Measurements from ENCODE around the gene RSPO1. TPM values are rescaled to one million over a fixed set of nuclear protein-coding genes. Genes with fewer than 3 reads are reported as not detected.

The RSPO1 gene
- total RNA-seq, 3 donors from 2014 or later: not detected

- ATAC-seq (no peak), DNase-seq (no peak)
- Mint-ChIP-seq H3K27me3 (ENCODE audit: low read depth) (peaks cover 47% of the 10 kb centered on the region), H3K4me1 (ENCODE audit: low read depth) (no peaks in the 10 kb centered on the region), H3K9me3 (no peaks in the 10 kb centered on the region), H3K4me3 (no peak overlapping the region), H3K36me3 (ENCODE audit: insufficient read depth) (no peaks in the 10 kb centered on the region)
These were observed 18.4 kb downstream of the RSPO1 start for GRCh38 chr1:37616330-37616729.

GRCh38 chr1:37614105-37614504, 20.6 kb downstream of the RSPO1 start:
- peaks cover 41% of the 10 kb centered on the region for H3K27me3 Mint-ChIP-seq (ENCODE audit: low read depth)
- no peak overlapping the region for H3K4me3 Mint-ChIP-seq
- H3K4me1 Mint-ChIP-seq (ENCODE audit: low read depth): no peaks in the 10 kb centered on the region

GRCh38 chr1:37612186-37612585, 22.5 kb downstream of the RSPO1 start:
- peaks cover 27% of the 10 kb centered on the region for H3K27me3 Mint-ChIP-seq (ENCODE audit: low read depth)
- H3K36me3 Mint-ChIP-seq (ENCODE audit: insufficient read depth): no peaks in the 10 kb centered on the region
- DNase-seq (no peak), ATAC-seq (no peak)
- H3K4me3 Mint-ChIP-seq: no peak overlapping the region
- no peaks in the 10 kb centered on the region for H3K4me1 Mint-ChIP-seq (ENCODE audit: low read depth)
- H3K9me3 Mint-ChIP-seq: no peaks in the 10 kb centered on the region

More at GRCh38 chr1:37614105-37614504, 20.6 kb downstream of the RSPO1 start:
- no peaks in the 10 kb centered on the region for H3K36me3 Mint-ChIP-seq (ENCODE audit: insufficient read depth)
- DNase-seq (no peak), ATAC-seq (no peak)
- no peaks in the 10 kb centered on the region for H3K9me3 Mint-ChIP-seq

- Mint-ChIP-seq H3K9me3 (no peaks in the 10 kb centered on the region), H3K36me3 (ENCODE audit: insufficient read depth) (no peaks in the 10 kb centered on the region), H3K4me3 (no peak overlapping the region), H3K27me3 (ENCODE audit: low read depth) (peaks cover 7% of the 10 kb centered on the region), H3K4me1 (ENCODE audit: low read depth) (no peaks in the 10 kb centered on the region)
- DNase-seq (no peak), ATAC-seq (no peak)
These were observed 24.7 kb downstream of the RSPO1 start for GRCh38 chr1:37609994-37610393.

- DNase-seq (no peak), ATAC-seq (no peak)
- Mint-ChIP-seq H3K4me1 (ENCODE audit: low read depth) (no peaks in the 10 kb centered on the region), H3K4me3 (no peak overlapping the region), H3K27me3 (ENCODE audit: low read depth) (peaks cover 5% of the 10 kb centered on the region), H3K9me3 (no peaks in the 10 kb centered on the region), H3K36me3 (ENCODE audit: insufficient read depth) (no peaks in the 10 kb centered on the region)
These were observed 25.7 kb downstream of the RSPO1 start for GRCh38 chr1:37609002-37609401.

GRCh38 chr1:37606481-37607263, 28.0 kb downstream of the RSPO1 start:
- Mint-ChIP-seq H3K9me3 (no peaks in the 10 kb centered on the region), H3K4me3 (no peak overlapping the region), H3K36me3 (ENCODE audit: insufficient read depth) (no peaks in the 10 kb centered on the region), H3K4me1 (ENCODE audit: low read depth) (peaks cover 2% of the 10 kb centered on the region), H3K27me3 (ENCODE audit: low read depth) (peaks cover 3% of the 10 kb centered on the region)
- ATAC-seq: no peak
- DNase-seq: no peak

GRCh38 chr1:37605806-37606474, 28.8 kb downstream of the RSPO1 start:
- no peak overlapping the region for H3K4me3 Mint-ChIP-seq
- H3K36me3 Mint-ChIP-seq (ENCODE audit: insufficient read depth): no peaks in the 10 kb centered on the region
- ATAC-seq (no peak), DNase-seq (no peak)
- H3K27me3 Mint-ChIP-seq (ENCODE audit: low read depth): peaks cover 3% of the 10 kb centered on the region
- H3K4me1 Mint-ChIP-seq (ENCODE audit: low read depth): peaks cover 2% of the 10 kb centered on the region
- no peaks in the 10 kb centered on the region for H3K9me3 Mint-ChIP-seq

- DNase-seq: no peak
- Mint-ChIP-seq H3K27me3 (ENCODE audit: low read depth) (peaks cover 3% of the 10 kb centered on the region), H3K36me3 (ENCODE audit: insufficient read depth) (no peaks in the 10 kb centered on the region), H3K4me3 (no peak overlapping the region), H3K9me3 (no peaks in the 10 kb centered on the region), H3K4me1 (ENCODE audit: low read depth) (peaks cover 2% of the 10 kb centered on the region)
- ATAC-seq: no peak
These were observed 29.5 kb downstream of the RSPO1 start for GRCh38 chr1:37605061-37605650.

- peak; percentile 22 for DNase-seq
- H3K27me3 Mint-ChIP-seq (ENCODE audit: low read depth): peaks cover 3% of the 10 kb centered on the region
- H3K9me3 Mint-ChIP-seq: no peaks in the 10 kb centered on the region
- peaks cover 2% of the 10 kb centered on the region for H3K4me1 Mint-ChIP-seq (ENCODE audit: low read depth)
- no peak overlapping the region for H3K4me3 Mint-ChIP-seq
- ATAC-seq: peak; percentile 69 to 84
- H3K36me3 Mint-ChIP-seq (ENCODE audit: insufficient read depth): no peaks in the 10 kb centered on the region
These were observed 31.7 kb downstream of the RSPO1 start for GRCh38 chr1:37602750-37603694.

- no peak for ATAC-seq
- H3K4me1 Mint-ChIP-seq (ENCODE audit: low read depth): peaks cover 2% of the 10 kb centered on the region
- no peaks in the 10 kb centered on the region for H3K9me3 Mint-ChIP-seq
- no peak for DNase-seq
- H3K27me3 Mint-ChIP-seq (ENCODE audit: low read depth): peaks cover 3% of the 10 kb centered on the region
- no peak overlapping the region for H3K4me3 Mint-ChIP-seq
- H3K36me3 Mint-ChIP-seq (ENCODE audit: insufficient read depth): no peaks in the 10 kb centered on the region
These were observed 33.3 kb downstream of the RSPO1 start for GRCh38 chr1:37601441-37601840.

GRCh38 chr1:37599940-37600339, 34.8 kb downstream of the RSPO1 start:
- ATAC-seq (no peak), DNase-seq (no peak)
- Mint-ChIP-seq H3K4me1 (ENCODE audit: low read depth) (peaks cover 11% of the 10 kb centered on the region), H3K4me3 (no peak overlapping the region), H3K9me3 (no peaks in the 10 kb centered on the region), H3K27me3 (ENCODE audit: low read depth) (peaks cover 3% of the 10 kb centered on the region), H3K36me3 (ENCODE audit: insufficient read depth) (no peaks in the 10 kb centered on the region)

GRCh38 chr1:37596182-37596667, 38.5 kb downstream of the RSPO1 start:
- DNase-seq: no peak
- H3K9me3 Mint-ChIP-seq: no peaks in the 10 kb centered on the region
- peak overlapping the region; percentile 100 for H3K4me3 Mint-ChIP-seq
- peaks cover 26% of the 10 kb centered on the region for H3K4me1 Mint-ChIP-seq (ENCODE audit: low read depth)
- ATAC-seq: peak in 1 of 2 donors; percentile 0
- peaks cover 13% of the 10 kb centered on the region for H3K36me3 Mint-ChIP-seq (ENCODE audit: insufficient read depth)
- H3K27me3 Mint-ChIP-seq (ENCODE audit: low read depth): no peaks in the 10 kb centered on the region

GRCh38 chr1:37595440-37596181, 39.1 kb downstream of the RSPO1 start, which contains the start of gene GNL2:
Gene GNL2, minus strand, starts transcription at chr1:37595937. Its CDS starts 115 bp downstream, at chr1:37595822.
- ATAC-seq: peak; percentile 99
- DNase-seq: peak; percentile 95
- H3K4me1 Mint-ChIP-seq (ENCODE audit: low read depth): peaks cover 26% of the 10 kb centered on the region
- no peaks in the 10 kb centered on the region for H3K9me3 Mint-ChIP-seq
- peak within 1 kb of the TSS; percentile 100 for H3K4me3 Mint-ChIP-seq
- H3K27me3 Mint-ChIP-seq (ENCODE audit: low read depth): no peaks in the 10 kb centered on the region
- H3K36me3 Mint-ChIP-seq (ENCODE audit: insufficient read depth): peaks cover 18% of the 10 kb centered on the region
